A549 (cell line): ENCODE results near the gene TBATA. TPM values are rescaled to one million over a fixed set of nuclear protein-coding genes. Genes with fewer than 3 reads are reported as not detected.

Experiments used
- ATAC-seq, 2 experiments: fragments of 200-7000 bp in 1 of 2; fragments of >200 bp in 1 of 2; cut with Nextera tagmentation in 1 of 2; cut with Tn5 transposase in 1 of 2; 3 replicates each; pipeline versions ENCODE4 v1.8.0 to v1.9.1; 2018 to 2020; ENCODE audit warnings: mild to moderate bottlenecking in 1 of 2, moderate library complexity in 1 of 2
- CTCF ChIA-PET: fragments of 300-600 bp; sonication (Branson Sonifier 250); formaldehyde crosslinking; extraction: SDS; loops from one replicate; lab custom pipeline; 2021; ENCODE audit warnings: antibody characterized with exemption, inconsistent platforms; lab: Yijun Ruan, JAX
- POLR2A ChIA-PET: fragments of 350-600 bp; formaldehyde crosslinking; extraction: SDS; loops from one replicate; lab custom pipeline; 2021; ENCODE audit warnings: antibody characterized with exemption, inconsistent platforms; lab: Yijun Ruan, JAX
- DNase-seq, 2 experiments: peaks; one replicate each; pipeline versions ENCODE4 v3.0.0 to v3.0.0-alpha.2; 2011 to 2016; ENCODE audit warnings: low read depth in 1 of 2, low spot score in 1 of 2
- FAIRE-seq: peaks from 2 replicates; lab custom pipeline; 2011; peaks lifted over from hg19 to GRCh38; lab: Jason Lieb, UNC
- H3K27ac ChIP-seq, 2 experiments: fragments of >200 bp; sonication (Bioruptor Twin); formaldehyde crosslinking; 3 replicates each; pipeline ENCODE4 v1.5.1; 2016 to 2017
- H3K4me1 ChIP-seq: fragments of >200 bp; sonication (Bioruptor Twin); formaldehyde crosslinking; 3 replicates; pipeline ENCODE4 v1.6.1; 2016
- H3K4me2 ChIP-seq: fragments of >200 bp; sonication (Bioruptor Twin); formaldehyde crosslinking; 3 replicates; pipeline ENCODE4 v1.6.1; 2016
- H3K4me3 ChIP-seq: fragments of >200 bp; sonication (Bioruptor Twin); formaldehyde crosslinking; 3 replicates; pipeline ENCODE4 v1.5.1; 2016
- H3K9me3 ChIP-seq: fragments of >200 bp; sonication (Bioruptor Twin); formaldehyde crosslinking; 3 replicates; pipeline ENCODE4 v1.6.1; 2016
- CBX2 ChIP-seq: fragments of 200-600 bp; sonication (generic); IDR thresholded peaks from 2 replicates; pipeline ENCODE4 v1.6.1; 2016; ENCODE audit warnings: low read depth, mild to moderate bottlenecking, borderline replicate concordance
- CBX8 ChIP-seq: fragments of 200-600 bp; sonication (generic); IDR thresholded peaks from 2 replicates; pipeline ENCODE4 v1.6.1; 2016
- CHD2 ChIP-seq: fragments of 150-350 bp; IDR thresholded peaks from 2 replicates; pipeline ENCODE4 v1.6.1; 2014; ENCODE audit warnings: low read length; ENCODE audit not compliant: partially characterized antibody
- EHF ChIP-seq: fragments of 250-450 bp; sonication (Bioruptor Pico); IDR thresholded peaks from 2 replicates; pipeline ENCODE4 v1.5.0; 2020; ENCODE audit warnings: mild to moderate bottlenecking
- EHMT2 ChIP-seq: fragments of 200-600 bp; sonication (generic); IDR thresholded peaks from 2 replicates; pipeline ENCODE4 v1.6.1; 2016; ENCODE audit warnings: antibody characterized with exemption, low read depth, mild to moderate bottlenecking, moderate library complexity
- ESRRA ChIP-seq: fragments of 150-350 bp; IDR thresholded peaks from 2 replicates; pipeline ENCODE4 v1.6.1; 2014; ENCODE audit warnings: mild to moderate bottlenecking, low read length, borderline replicate concordance
- FOSL2 ChIP-seq, 2 experiments: fragments of 450-650 bp in 1 of 2; fragments of >200 bp in 1 of 2; sonication (Bioruptor Twin) in 1 of 2; formaldehyde crosslinking; IDR thresholded peaks; 2 replicates each; pipeline versions ENCODE4 v1.5.0 to v1.6.1; 2016 to 2020; ENCODE audit warnings: mild to moderate bottlenecking in 1 of 2, moderate library complexity in 1 of 2
- HDAC2 ChIP-seq: fragments of 200-600 bp; sonication (generic); IDR thresholded peaks from 2 replicates; pipeline ENCODE4 v1.6.1; 2016
- HOXB13 ChIP-seq: fragments of 250-450 bp; sonication (Bioruptor Pico); IDR thresholded peaks from 2 replicates; pipeline ENCODE4 v1.5.0; 2020; ENCODE audit warnings: low read depth, mild to moderate bottlenecking, moderate library complexity
- HOXB5 ChIP-seq: fragments of 250-450 bp; sonication (Bioruptor Pico); IDR thresholded peaks from 2 replicates; pipeline ENCODE4 v1.5.0; 2020; ENCODE audit warnings: mild to moderate bottlenecking, moderate library complexity
- JUN ChIP-seq, 2 experiments: fragments of >200 bp; sonication (Bioruptor Twin); formaldehyde crosslinking; IDR thresholded peaks; 2 replicates in 1 of 2; 3 replicates in 1 of 2; pipeline ENCODE4 v1.6.1; 2016 to 2017
- JUNB ChIP-seq: fragments of >200 bp; sonication (Bioruptor Twin); formaldehyde crosslinking; IDR thresholded peaks from 2 replicates; pipeline ENCODE4 v1.6.1; 2016
- KDM1A ChIP-seq: fragments of 200-600 bp; sonication (generic); IDR thresholded peaks from 2 replicates; pipeline ENCODE4 v1.6.1; 2016; ENCODE audit warnings: low read depth, mild to moderate bottlenecking
- KDM5A ChIP-seq: fragments of 200-600 bp; sonication (generic); IDR thresholded peaks from 2 replicates; pipeline ENCODE4 v1.6.1; 2016; ENCODE audit warnings: antibody characterized with exemption, mild to moderate bottlenecking
- NPAS2 ChIP-seq: fragments of 250-450 bp; sonication (Bioruptor Pico); IDR thresholded peaks from 2 replicates; pipeline ENCODE4 v1.8.0; 2022; ENCODE audit warnings: mild to moderate bottlenecking, moderate library complexity, borderline replicate concordance
- NR3C1 ChIP-seq: fragments of >200 bp; sonication (Bioruptor Twin); formaldehyde crosslinking; IDR thresholded peaks from 3 replicates; pipeline ENCODE4 v1.6.1; 2017
- PHF8 ChIP-seq: fragments of 200-600 bp; sonication (generic); IDR thresholded peaks from 2 replicates; pipeline ENCODE4 v1.6.1; 2016; ENCODE audit warnings: low read depth, mild to moderate bottlenecking, antibody characterized with exemption, moderate library complexity, borderline replicate concordance
- POLR2A ChIP-seq: IDR thresholded peaks from 2 replicates; pipeline ENCODE4 v1.6.1; 2012; ENCODE audit warnings: mild to moderate bottlenecking, low read length
- POLR2AphosphoS2 ChIP-seq: conservative IDR thresholded peaks from 2 replicates; pipeline ENCODE4 v1.6.1; 2012; ENCODE audit warnings: low read length, improper control_type of control experiment, inconsistent platforms
- RCOR1 ChIP-seq: fragments of 150-350 bp; IDR thresholded peaks from 2 replicates; pipeline ENCODE4 v1.6.1; 2014; ENCODE audit warnings: antibody characterized with exemption, low read length, low read depth
- RFX5 ChIP-seq: fragments of 450-650 bp; IDR thresholded peaks from 2 replicates; pipeline ENCODE4 v1.7.1; 2014; ENCODE audit warnings: antibody characterized with exemption, mild to moderate bottlenecking, moderate library complexity
- SREBF2 ChIP-seq: fragments of 450-650 bp; IDR thresholded peaks from 2 replicates; pipeline ENCODE4 v1.6.1; 2014; ENCODE audit warnings: mild to moderate bottlenecking, moderate library complexity
- TFCP2L1 ChIP-seq: fragments of 250-450 bp; sonication (Bioruptor Pico); IDR thresholded peaks from 2 replicates; pipeline ENCODE4 v1.5.0; 2021; ENCODE audit warnings: mild to moderate bottlenecking
- TP53 ChIP-seq: fragments of 250-450 bp; sonication (Bioruptor Pico); IDR thresholded peaks from 2 replicates; pipeline ENCODE4 v1.5.0; 2021; ENCODE audit warnings: mild to moderate bottlenecking, moderate library complexity
- ZC3H11A ChIP-seq: fragments of 450-650 bp; IDR thresholded peaks from 2 replicates; pipeline ENCODE4 v1.6.1; 2014; ENCODE audit warnings: antibody characterized with exemption, mild to moderate bottlenecking
- WGBS: methylation state at CpG from one replicate; pipeline ENCODE4 v1.1.6; 2017; ENCODE audit errors: missing lambda C conversion rate; 5-methylcytosine and 5-hydroxymethylcytosine counted together
- polyA plus RNA-seq, 4 experiments: library from polyadenylated mRNA; depleted of rRNA in 3 of 4; stranded (reverse); fragments of >200 nt; fragmentation: RNase III in 1 of 4; extraction: RNeasy Plus Mini Kit Qiagen cat#74134 plus additional on column Dnase treatment in 1 of 4; gene quantifications; 2 replicates in 3 of 4; 3 replicates in 1 of 4; pipeline ENCODE4 v1.2.3, GENCODE V29; 2011 to 2017
- TF ChIP-seq, protein P1 (sequence below): IDR thresholded peaks from 2 replicates; pipeline ENCODE4 v1.6.1; 2012
- TF ChIP-seq, protein P2 (sequence below): IDR thresholded peaks from 2 replicates; pipeline ENCODE4 v1.6.1; 2012; ENCODE audit warnings: low read depth, borderline replicate concordance
- TF ChIP-seq, protein P3 (sequence below): fragments of 250-450 bp; sonication (Bioruptor Pico); IDR thresholded peaks from 2 replicates; pipeline ENCODE4 v1.5.0; 2021; ENCODE audit warnings: mild to moderate bottlenecking, moderate library complexity, borderline replicate concordance
- TF ChIP-seq, protein P4 (sequence below): IDR thresholded peaks from 2 replicates; pipeline ENCODE4 v1.6.1; 2012

The TBATA gene
- polyA plus RNA-seq, 2 of the 4 experiments (the other 2 are of a cell fraction) = not detected

GRCh38 chr10:70745555-70745954, 39.6 kb downstream of the TBATA start:
- CTCF ChIA-PET = interaction anchor here (0.8 to 2.3 kb wide), 5 partner anchors 11 to 196 kb away, joined by 3 to 7 read pairs (median 4); no protein-coding TSS in a partner anchor
- no peak for FAIRE-seq

DNA sequence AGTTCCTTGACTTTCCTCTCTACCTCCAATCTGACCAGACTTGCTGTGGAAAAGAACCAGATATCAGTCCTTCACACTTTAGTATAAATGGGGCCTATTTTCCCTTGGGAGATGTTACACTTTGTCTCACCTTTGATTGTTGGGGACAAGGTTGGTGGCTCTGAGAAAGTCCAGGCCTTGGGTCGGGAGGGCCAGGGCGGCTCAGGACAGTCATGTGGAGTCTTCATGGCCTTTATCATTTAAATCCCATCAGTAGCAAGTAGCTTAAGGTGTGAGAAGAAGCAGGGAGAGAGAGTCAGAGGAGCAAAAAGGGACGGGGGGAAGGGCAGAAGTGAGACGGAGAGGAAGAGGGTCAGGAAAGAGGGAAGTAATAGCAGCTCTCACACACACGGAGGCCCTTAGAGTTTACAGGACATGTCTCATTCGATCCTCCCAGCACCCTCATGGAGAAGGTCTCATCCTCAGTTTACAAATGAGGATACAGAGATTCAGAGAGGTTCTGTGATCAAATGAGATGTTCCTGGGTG, 40.5 kb downstream of the TBATA start:
- ChIA-PET CTCF (interaction anchor here (0.8 to 2.3 kb wide), 3 partner anchors 12 to 195 kb away, joined by 3 to 7 read pairs (median 6); no protein-coding TSS in a partner anchor), POLR2A (no interaction called here)
- Histone ChIP-seq H3K27ac (no peak overlapping the region), H3K9me3 (no peaks in the 10 kb centered on the region), H3K4me3 (no peak overlapping the region), H3K4me2 (no peak overlapping the region), H3K4me1 (no peaks in the 10 kb centered on the region)
- FAIRE-seq (no peak), DNase-seq (no peak), ATAC-seq (no peak)
- 39% methylated on average over 6 of the region's 6 CpGs for whole genome bisulfite sequencing
- TF ChIP-seq JUNB = no peak
- TF ChIP-seq, protein P1, sequence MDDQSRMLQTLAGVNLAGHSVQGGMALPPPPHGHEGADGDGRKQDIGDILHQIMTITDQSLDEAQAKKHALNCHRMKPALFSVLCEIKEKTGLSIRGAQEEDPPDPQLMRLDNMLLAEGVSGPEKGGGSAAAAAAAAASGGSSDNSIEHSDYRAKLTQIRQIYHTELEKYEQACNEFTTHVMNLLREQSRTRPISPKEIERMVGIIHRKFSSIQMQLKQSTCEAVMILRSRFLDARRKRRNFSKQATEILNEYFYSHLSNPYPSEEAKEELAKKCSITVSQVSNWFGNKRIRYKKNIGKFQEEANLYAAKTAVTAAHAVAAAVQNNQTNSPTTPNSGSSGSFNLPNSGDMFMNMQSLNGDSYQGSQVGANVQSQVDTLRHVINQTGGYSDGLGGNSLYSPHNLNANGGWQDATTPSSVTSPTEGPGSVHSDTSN = no peak
- TF ChIP-seq CBX8 = no peak
- TF ChIP-seq, protein P2, sequence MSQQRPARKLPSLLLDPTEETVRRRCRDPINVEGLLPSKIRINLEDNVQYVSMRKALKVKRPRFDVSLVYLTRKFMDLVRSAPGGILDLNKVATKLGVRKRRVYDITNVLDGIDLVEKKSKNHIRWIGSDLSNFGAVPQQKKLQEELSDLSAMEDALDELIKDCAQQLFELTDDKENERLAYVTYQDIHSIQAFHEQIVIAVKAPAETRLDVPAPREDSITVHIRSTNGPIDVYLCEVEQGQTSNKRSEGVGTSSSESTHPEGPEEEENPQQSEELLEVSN = no peak
- no peak for TF ChIP-seq RFX5
- no peak for TF ChIP-seq KDM1A

More at GRCh38 chr10:70745555-70745954, 39.6 kb downstream of the TBATA start:
- DNase-seq = no peak
- TF ChIP-seq KDM5A (no peak), TP53 (CRISPR knock-in tag) (no peak), EHF (no peak), RCOR1 (no peak), HOXB13 (CRISPR knock-in tag) (no peak), FOSL2 (IDR thresholded peaks at IDR 0.05) (no peak), FOSL2 (CRISPR knock-in tag; IDR thresholded peaks at IDR 0.05) (no peak), POLR2AphosphoS2 (no peak), ESRRA (no peak), RFX5 (no peak), HOXB5 (CRISPR knock-in tag) (no peak), NR3C1 (no peak), POLR2A (no peak), EHMT2 (no peak), JUN (IDR thresholded peaks at IDR 0.05) (no peak), CBX2 (no peak)
- TF ChIP-seq, protein P3, sequence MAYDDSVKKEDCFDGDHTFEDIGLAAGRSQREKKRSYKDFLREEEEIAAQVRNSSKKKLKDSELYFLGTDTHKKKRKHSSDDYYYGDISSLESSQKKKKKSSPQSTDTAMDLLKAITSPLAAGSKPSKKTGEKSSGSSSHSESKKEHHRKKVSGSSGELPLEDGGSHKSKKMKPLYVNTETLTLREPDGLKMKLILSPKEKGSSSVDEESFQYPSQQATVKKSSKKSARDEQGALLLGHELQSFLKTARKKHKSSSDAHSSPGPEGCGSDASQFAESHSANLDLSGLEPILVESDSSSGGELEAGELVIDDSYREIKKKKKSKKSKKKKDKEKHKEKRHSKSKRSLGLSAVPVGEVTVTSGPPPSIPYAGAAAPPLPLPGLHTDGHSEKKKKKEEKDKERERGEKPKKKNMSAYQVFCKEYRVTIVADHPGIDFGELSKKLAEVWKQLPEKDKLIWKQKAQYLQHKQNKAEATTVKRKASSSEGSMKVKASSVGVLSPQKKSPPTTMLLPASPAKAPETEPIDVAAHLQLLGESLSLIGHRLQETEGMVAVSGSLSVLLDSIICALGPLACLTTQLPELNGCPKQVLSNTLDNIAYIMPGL = no peak
- TF ChIP-seq, all 56 proteins: peak for 0
- ATAC-seq = no peak
- Histone ChIP-seq H3K4me3 (no peak overlapping the region), H3K4me2 (no peak overlapping the region), H3K4me1 (no peaks in the 10 kb centered on the region), H3K27ac (no peak overlapping the region), H3K9me3 (no peaks in the 10 kb centered on the region)
- 41% methylated on average over 2 of the region's 2 CpGs for WGBS
- POLR2A ChIA-PET = no interaction called here

DNA sequence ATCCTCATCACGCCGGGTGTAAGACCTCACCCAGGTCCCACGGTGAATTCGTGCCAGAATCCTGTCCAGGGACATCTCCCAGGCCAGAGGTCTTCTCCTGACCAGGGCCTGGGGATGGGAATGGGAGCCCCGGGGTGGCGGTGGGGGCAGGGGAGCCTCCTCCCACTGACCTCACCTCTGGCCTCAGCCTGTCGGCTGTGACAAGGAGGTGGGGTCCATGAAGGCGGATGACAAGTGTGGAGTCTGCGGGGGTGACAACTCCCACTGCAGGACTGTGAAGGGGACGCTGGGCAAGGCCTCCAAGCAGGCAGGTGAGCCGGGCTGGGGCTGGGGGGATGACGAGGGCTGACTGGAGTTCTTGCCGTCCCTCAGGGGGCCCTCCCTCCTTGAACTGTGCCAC, 41.3 kb downstream of the TBATA start:
- DNase-seq = no peak
- ChIA-PET CTCF (interaction anchor here (2.3 kb wide), 2 partner anchors 16 to 195 kb away, joined by 6 to 7 read pairs; no protein-coding TSS in a partner anchor), POLR2A (no interaction called here)
- Histone ChIP-seq H3K9me3 (no peaks in the 10 kb centered on the region), H3K4me1 (no peaks in the 10 kb centered on the region), H3K4me2 (no peak overlapping the region), H3K27ac (no peak overlapping the region), H3K4me3 (no peak overlapping the region)
- no peak for FAIRE-seq
- no peak for ATAC-seq
- TF ChIP-seq JUN (IDR thresholded peaks at IDR 0.05) (no peak), ZC3H11A (no peak), RFX5 (no peak), PHF8 (no peak), CHD2 (no peak), NPAS2 (no peak), HDAC2 (no peak), TFCP2L1 (CRISPR knock-in tag) (no peak), CBX2 (no peak), KDM1A (no peak), KDM5A (no peak), SREBF2 (no peak), HOXB5 (CRISPR knock-in tag) (no peak)
- TF ChIP-seq, protein P2 = no peak
- TF ChIP-seq, protein P4, sequence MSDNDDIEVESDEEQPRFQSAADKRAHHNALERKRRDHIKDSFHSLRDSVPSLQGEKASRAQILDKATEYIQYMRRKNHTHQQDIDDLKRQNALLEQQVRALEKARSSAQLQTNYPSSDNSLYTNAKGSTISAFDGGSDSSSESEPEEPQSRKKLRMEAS = no peak
- 63% methylated on average over 7 of the region's 13 CpGs for WGBS
